A673 (cell line): ENCODE results near the gene PTPN5.

Experiments
- EZH2 ChIP-seq: fragments of 200-600 bp; sonication (generic); IDR thresholded peaks from 2 replicates; pipeline ENCODE4 v1.6.1; 2017; ENCODE audit warnings: borderline replicate concordance, low read depth, mild to moderate bottlenecking, mixed read lengths, antibody characterized with exemption, low read length; ENCODE audit not compliant: poor library complexity, severe bottlenecking
- TF ChIP-seq, protein P1 (sequence below): fragments of 300-800, 200-600 bp; sonication (generic); conservative IDR thresholded peaks from 2 replicates; pipeline ENCODE4 v1.5.1; 2017; ENCODE audit warnings: low read depth, mild to moderate bottlenecking, antibody characterized with exemption, low read length, moderate library complexity, mixed read lengths

DNA sequence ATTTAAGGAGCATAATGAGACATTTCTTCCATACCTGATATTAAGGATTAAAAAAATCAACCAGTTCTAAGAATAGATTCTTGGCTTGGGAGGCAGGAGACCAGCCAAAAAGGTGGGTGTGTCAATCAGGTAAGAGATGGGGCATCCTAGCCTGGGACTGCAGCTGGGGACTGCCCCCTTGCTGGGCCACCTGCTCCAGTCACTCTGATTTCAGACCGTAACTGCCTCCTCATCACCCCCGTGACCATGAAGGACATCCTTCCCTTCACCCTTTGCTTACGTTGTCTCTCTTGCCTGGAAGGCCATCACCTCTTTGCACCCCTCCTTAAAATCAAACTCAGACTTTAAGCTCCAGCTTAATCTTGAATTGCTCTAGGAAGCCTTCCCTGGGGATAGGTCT lies 17.9 kb downstream of the PTPN5 start:
- TF ChIP-seq EZH2: no peak
- TF ChIP-seq, protein P1, sequence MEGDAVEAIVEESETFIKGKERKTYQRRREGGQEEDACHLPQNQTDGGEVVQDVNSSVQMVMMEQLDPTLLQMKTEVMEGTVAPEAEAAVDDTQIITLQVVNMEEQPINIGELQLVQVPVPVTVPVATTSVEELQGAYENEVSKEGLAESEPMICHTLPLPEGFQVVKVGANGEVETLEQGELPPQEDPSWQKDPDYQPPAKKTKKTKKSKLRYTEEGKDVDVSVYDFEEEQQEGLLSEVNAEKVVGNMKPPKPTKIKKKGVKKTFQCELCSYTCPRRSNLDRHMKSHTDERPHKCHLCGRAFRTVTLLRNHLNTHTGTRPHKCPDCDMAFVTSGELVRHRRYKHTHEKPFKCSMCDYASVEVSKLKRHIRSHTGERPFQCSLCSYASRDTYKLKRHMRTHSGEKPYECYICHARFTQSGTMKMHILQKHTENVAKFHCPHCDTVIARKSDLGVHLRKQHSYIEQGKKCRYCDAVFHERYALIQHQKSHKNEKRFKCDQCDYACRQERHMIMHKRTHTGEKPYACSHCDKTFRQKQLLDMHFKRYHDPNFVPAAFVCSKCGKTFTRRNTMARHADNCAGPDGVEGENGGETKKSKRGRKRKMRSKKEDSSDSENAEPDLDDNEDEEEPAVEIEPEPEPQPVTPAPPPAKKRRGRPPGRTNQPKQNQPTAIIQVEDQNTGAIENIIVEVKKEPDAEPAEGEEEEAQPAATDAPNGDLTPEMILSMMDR: no peak
